Gastroesophageal sphincter (tissue), 3 donors: Measurements from ENCODE around the gene SF3A2.

ENCODE experiments used
- CTCF ChIP-seq, 4 experiments: fragments of 200-600 bp in 2 of 4; fragments of 450-650 bp in 2 of 4; sonication (generic) in 1 of 4; IDR thresholded peaks; one replicate each; pipeline ENCODE4 v1.5.1; 2017 to 2019; ENCODE audit warnings: antibody characterized with exemption in 4 of 4, mild to moderate bottlenecking in 2 of 4, moderate library complexity in 2 of 4
- EP300 ChIP-seq: sonication (generic); formaldehyde crosslinking; IDR thresholded peaks from one replicate; pipeline ENCODE4 v1.6.1; 2017; ENCODE audit warnings: antibody characterized with exemption, mild to moderate bottlenecking
- POLR2A ChIP-seq, 2 donors: fragments of 450-650 bp; IDR thresholded peaks; one replicate each; pipeline ENCODE4 v1.6.1; 2017; ENCODE audit warnings: antibody characterized with exemption in 2 of 2, mild to moderate bottlenecking in 2 of 2, moderate library complexity in 1 of 2

- TF ChIP-seq POLR2A (IDR thresholded peaks at IDR 0.05), result no peak
- TF ChIP-seq CTCF (IDR thresholded peaks at IDR 0.05), result no peak
- no peak for TF ChIP-seq EP300
Measured at GRCh38 chr19:2226840-2227360, 9.7 kb upstream of the SF3A2 start.
